Measurements from ENCODE around the gene ERI2. TPM values are rescaled to one million over a fixed set of nuclear protein-coding genes. Genes with fewer than 3 reads are reported as not detected.

The ERI2 gene
- total and polyA plus RNA-seq, 2 of the 13 experiments (the other 11 are each of a cell fraction or from before 2014, with no cell fraction given): 17.4 to 41.3 TPM

- peak; percentile 74; the same call in 1 of the 2 replicates for TF ChIP-seq ZNF646 (CRISPR knock-in tag; IDR thresholded peaks at IDR 0.05)
- no peak for TF ChIP-seq ZNF501 (CRISPR knock-in tag; IDR thresholded peaks at IDR 0.05)
- TF ChIP-seq RBM22 (optimal IDR thresholded peaks at IDR 0.05; ENCODE audit: low read length): peak; percentile 79
- TF ChIP-seq NR1H2 (CRISPR knock-in tag; IDR thresholded peaks at IDR 0.05; ENCODE audit: borderline replicate concordance, low read depth): no peak
- TF ChIP-seq ZNF879 (CRISPR knock-in tag; IDR thresholded peaks at IDR 0.05): no peak
- TF ChIP-seq ZNF652 (CRISPR knock-in tag; IDR thresholded peaks at IDR 0.05; ENCODE audit: borderline replicate concordance, low read depth): no peak
- no peak for TF ChIP-seq ZBTB37 (CRISPR knock-in tag; IDR thresholded peaks at IDR 0.05)
- TF ChIP-seq NAIF1 (CRISPR knock-in tag; IDR thresholded peaks at IDR 0.05; ENCODE audit: borderline replicate concordance): no peak
- TF ChIP-seq KLF11 (CRISPR knock-in tag; IDR thresholded peaks at IDR 0.05): no peak
- no peak for TF ChIP-seq TOPORS (CRISPR knock-in tag; IDR thresholded peaks at IDR 0.05)
- no peak for TF ChIP-seq JUN (CRISPR knock-in tag; IDR thresholded peaks at IDR 0.05)
- no peak for TF ChIP-seq ZZZ3 (CRISPR knock-in tag; IDR thresholded peaks at IDR 0.05; ENCODE audit: borderline replicate concordance)
- TF ChIP-seq RFXANK (CRISPR knock-in tag; IDR thresholded peaks at IDR 0.05): no peak
- TF ChIP-seq ZNF639 (CRISPR knock-in tag; conservative IDR thresholded peaks at IDR 0.05): no peak
- TF ChIP-seq REPIN1 (CRISPR knock-in tag; IDR thresholded peaks at IDR 0.05; ENCODE audit: borderline replicate concordance, low read depth): no peak
- TF ChIP-seq CSRNP2 (CRISPR knock-in tag; conservative IDR thresholded peaks at IDR 0.05; ENCODE audit: low read depth): no peak
- no peak for TF ChIP-seq ZNF740 (CRISPR knock-in tag; IDR thresholded peaks at IDR 0.05)
- no peak for TF ChIP-seq ZNF850 (CRISPR knock-in tag; conservative IDR thresholded peaks at IDR 0.05)
- no peak for TF ChIP-seq EHMT2 (IDR thresholded peaks at IDR 0.05; ENCODE audit: borderline replicate concordance, low read depth, low read length)
- no peak for TF ChIP-seq XBP1 (CRISPR knock-in tag; IDR thresholded peaks at IDR 0.05)
- TF ChIP-seq YEATS4 (CRISPR knock-in tag; IDR thresholded peaks at IDR 0.05; ENCODE audit: borderline replicate concordance): no peak
Observed at GRCh38 chr16:20854963-20855362, 48.7 kb upstream of the ERI2 start (continued).

Measured in HepG2 (cell line).